ENCODE results near the gene ATXN1. TPM values are rescaled to one million over a fixed set of nuclear protein-coding genes. Genes with fewer than 3 reads are reported as not detected.

ATXN1 gene
- total and polyA plus RNA-seq, 2 of the 13 experiments (the other 11 are each of a cell fraction or from before 2014, with no cell fraction given) = 20.7 to 39.5 TPM

GRCh38 chr6:16729183-16729691, 32.0 kb downstream of the ATXN1 start (continued):
- TF ChIP-seq RNF219 (CRISPR knock-in tag; IDR thresholded peaks at IDR 0.05) (0 out of 2 replicates have a peak, but pooled peaks have one; percentile 23), FOXK2 (IDR thresholded peaks at IDR 0.05) (peak; percentile 21; the same call in 1 of the 2 replicates), KAT2B (IDR thresholded peaks at IDR 0.05; ENCODE audit: borderline replicate concordance, low read depth, low read length) (no peak), RFXANK (CRISPR knock-in tag; IDR thresholded peaks at IDR 0.05) (no peak), NCOA2 (CRISPR knock-in tag; IDR thresholded peaks at IDR 0.05) (peak; percentile 84), SOX5 (CRISPR knock-in tag; IDR thresholded peaks at IDR 0.05; ENCODE audit: borderline replicate concordance) (peak; percentile 91; the same call in 1 of the 2 replicates), FOSL1 (CRISPR knock-in tag; IDR thresholded peaks at IDR 0.05; ENCODE audit: borderline replicate concordance) (peak; percentile 91), KLF6 (CRISPR knock-in tag; IDR thresholded peaks at IDR 0.05) (no peak), REST (IDR thresholded peaks at IDR 0.05; ENCODE audit: borderline replicate concordance in 1 of 2, low read depth in 1 of 2, low read length in 2 of 2) (no peak), LCORL (IDR thresholded peaks at IDR 0.05) (peak; percentile 37), LCORL (CRISPR knock-in tag; IDR thresholded peaks at IDR 0.05) (peak; percentile 75), HOMEZ (CRISPR knock-in tag; IDR thresholded peaks at IDR 0.05; ENCODE audit: low read depth) (peak; percentile 78; the same call in 1 of the 2 replicates), MTA3 (CRISPR knock-in tag; IDR thresholded peaks at IDR 0.05) (no peak), HDAC1 (CRISPR knock-in tag; IDR thresholded peaks at IDR 0.05) (peak; percentile 68), SUZ12 (IDR thresholded peaks at IDR 0.05; ENCODE audit: low read depth, low read length) (no peak), GATAD2A (CRISPR knock-in tag; IDR thresholded peaks at IDR 0.05) (peak; percentile 85), ISL2 (CRISPR knock-in tag; IDR thresholded peaks at IDR 0.05) (peak; percentile 81), ZNF335 (CRISPR knock-in tag; IDR thresholded peaks at IDR 0.05) (0 out of 2 replicates have a peak, but pooled peaks have one; percentile 43), TBX2 (CRISPR knock-in tag; IDR thresholded peaks at IDR 0.05; ENCODE audit: borderline replicate concordance) (peak; percentile 94), TBX3 (IDR thresholded peaks at IDR 0.05; ENCODE audit: borderline replicate concordance) (peak; percentile 55; the same call in 1 of the 2 replicates), ZSCAN9 (CRISPR knock-in tag; IDR thresholded peaks at IDR 0.05; ENCODE audit: borderline replicate concordance) (0 out of 2 replicates have a peak, but pooled peaks have one; percentile 12), SAP130 (CRISPR knock-in tag; IDR thresholded peaks at IDR 0.05; ENCODE audit: low read depth) (peak; percentile 77), PITX1 (CRISPR knock-in tag; IDR thresholded peaks at IDR 0.05) (peak; percentile 37; the same call in 1 of the 2 replicates), ZBTB25 (CRISPR knock-in tag; IDR thresholded peaks at IDR 0.05) (0 out of 2 replicates have a peak, but pooled peaks have one; percentile 7), ARHGAP35 (CRISPR knock-in tag; IDR thresholded peaks at IDR 0.05; ENCODE audit: borderline replicate concordance) (no peak)
